A549 (cell line): ENCODE data around the gene YIPF3.

Experiments used
- CEBPB ChIP-seq, 2 experiments: fragments of >200 bp in 1 of 2; sonication (Bioruptor Twin) in 1 of 2; formaldehyde crosslinking in 1 of 2; IDR thresholded peaks; 2 replicates each; pipeline ENCODE4 v1.6.1; 2012 to 2016
- CHD2 ChIP-seq: fragments of 150-350 bp; IDR thresholded peaks from 2 replicates; pipeline ENCODE4 v1.6.1; 2014; ENCODE audit warnings: low read length; ENCODE audit not compliant: partially characterized antibody
- CTCF ChIP-seq: fragments of >200 bp; sonication (Bioruptor Twin); formaldehyde crosslinking; IDR thresholded peaks from 3 replicates; pipeline ENCODE4 v1.5.1; 2016
- ESRRA ChIP-seq: fragments of 150-350 bp; IDR thresholded peaks from 2 replicates; pipeline ENCODE4 v1.6.1; 2014; ENCODE audit warnings: mild to moderate bottlenecking, low read length, borderline replicate concordance
- FOSL2 ChIP-seq, 2 experiments: fragments of 450-650 bp in 1 of 2; fragments of >200 bp in 1 of 2; sonication (Bioruptor Twin) in 1 of 2; formaldehyde crosslinking; IDR thresholded peaks; 2 replicates each; pipeline versions ENCODE4 v1.5.0 to v1.6.1; 2016 to 2020; ENCODE audit warnings: mild to moderate bottlenecking in 1 of 2, moderate library complexity in 1 of 2
- POLR2AphosphoS2 ChIP-seq: conservative IDR thresholded peaks from 2 replicates; pipeline ENCODE4 v1.6.1; 2012; ENCODE audit warnings: low read length, improper control_type of control experiment, inconsistent platforms
- RFX5 ChIP-seq: fragments of 450-650 bp; IDR thresholded peaks from 2 replicates; pipeline ENCODE4 v1.7.1; 2014; ENCODE audit warnings: antibody characterized with exemption, mild to moderate bottlenecking, moderate library complexity
- TP53 ChIP-seq: fragments of 250-450 bp; sonication (Bioruptor Pico); IDR thresholded peaks from 2 replicates; pipeline ENCODE4 v1.5.0; 2021; ENCODE audit warnings: mild to moderate bottlenecking, moderate library complexity
- ZSCAN20 ChIP-seq: fragments of 250-450 bp; sonication (Bioruptor Pico); IDR thresholded peaks from 2 replicates; pipeline ENCODE4 v1.8.0; 2022; ENCODE audit warnings: mild to moderate bottlenecking, moderate library complexity

- TF ChIP-seq POLR2AphosphoS2 = no peak
- no peak for TF ChIP-seq CTCF
- TF ChIP-seq TP53 (CRISPR knock-in tag) = no peak
- TF ChIP-seq ESRRA = no peak
- TF ChIP-seq CHD2 = no peak
- no peak for TF ChIP-seq RFX5
- TF ChIP-seq CEBPB (IDR thresholded peaks at IDR 0.05) = no peak
- no peak for TF ChIP-seq ZSCAN20
- no peak for TF ChIP-seq FOSL2 (IDR thresholded peaks at IDR 0.05)
- TF ChIP-seq FOSL2 (CRISPR knock-in tag; IDR thresholded peaks at IDR 0.05) = no peak
Measured at GRCh38 chr6:43494321-43494720, 22.4 kb downstream of the YIPF3 start.
